HL-60 (cell line): Measurements from ENCODE around the gene MLLT1.

Experiments used
- DNase-seq, 2 experiments: peaks; one replicate each; pipeline ENCODE4 v3.0.0-alpha.2; 2010 to 2020; ENCODE audit warnings: low read depth in 1 of 2, low spot score in 1 of 2
- H3K27ac ChIP-seq: fragments of 250-450 bp; sonication (Bioruptor Pico); replicated peaks from 2 replicates; pipeline ENCODE4 v1.5.1; 2020; ENCODE audit warnings: mild to moderate bottlenecking, moderate library complexity
- H3K27me3 ChIP-seq: fragments of 250-450 bp; sonication (Bioruptor Pico); 2 replicates; pipeline ENCODE4 v1.5.1; 2021; ENCODE audit warnings: mild to moderate bottlenecking, moderate library complexity; ENCODE audit not compliant: insufficient read depth, poor library complexity, severe bottlenecking
- H3K4me3 ChIP-seq: replicated peaks from 2 replicates; pipeline ENCODE4 v1.5.1; 2011; ENCODE audit warnings: mild to moderate bottlenecking, control low read depth, low read length; ENCODE audit not compliant: insufficient read depth
- GABPA ChIP-seq: IDR thresholded peaks from 2 replicates; pipeline ENCODE4 v1.6.1; 2012; ENCODE audit warnings: low read depth
- POLR2AphosphoS5 ChIP-seq: IDR thresholded peaks from 2 replicates; pipeline ENCODE4 v1.6.1; 2012; ENCODE audit warnings: low read depth
- SPI1 ChIP-seq: IDR thresholded peaks from 2 replicates; pipeline ENCODE4 v1.6.1; 2012; ENCODE audit warnings: low read depth, mild to moderate bottlenecking, borderline replicate concordance
- TF ChIP-seq, protein P1 (sequence below): IDR thresholded peaks from one replicate; pipeline ENCODE4 v1.5.1; 2011; ENCODE audit warnings: low read length, control low read depth, inconsistent platforms; ENCODE audit not compliant: insufficient read depth
- TF ChIP-seq, protein P2 (sequence below): IDR thresholded peaks from 2 replicates; pipeline ENCODE4 v1.6.1; 2012; ENCODE audit warnings: low read depth; ENCODE audit not compliant: insufficient replicate concordance

Gene MLLT1

DNA sequence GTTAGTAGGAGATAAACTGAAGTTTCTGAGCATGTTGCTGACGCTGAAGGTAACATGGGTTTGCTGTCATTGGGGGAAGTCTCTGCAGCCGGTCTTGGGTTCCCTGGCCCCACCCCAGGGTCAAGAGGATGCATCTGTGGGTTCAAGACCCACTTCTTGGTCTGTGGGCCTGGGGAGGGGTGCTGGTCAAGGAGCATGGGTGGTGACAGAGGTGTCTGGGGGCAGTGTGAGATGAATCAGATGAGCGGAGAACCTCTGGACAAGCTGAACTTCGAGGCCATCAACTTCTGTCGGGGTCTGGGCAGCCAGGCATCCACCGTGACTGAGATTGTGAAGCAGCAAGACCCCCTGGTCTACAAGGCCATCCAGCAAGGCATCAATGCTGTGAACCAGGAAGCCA is 92.4 kb downstream of the MLLT1 start:
- DNase-seq, result no peak
- Histone ChIP-seq H3K27me3 (no peaks in the 10 kb centered on the region), H3K4me3 (no peak overlapping the region), H3K27ac (no peak overlapping the region)
- no peak for TF ChIP-seq POLR2AphosphoS5
- no peak for TF ChIP-seq SPI1
- TF ChIP-seq, protein P1, sequence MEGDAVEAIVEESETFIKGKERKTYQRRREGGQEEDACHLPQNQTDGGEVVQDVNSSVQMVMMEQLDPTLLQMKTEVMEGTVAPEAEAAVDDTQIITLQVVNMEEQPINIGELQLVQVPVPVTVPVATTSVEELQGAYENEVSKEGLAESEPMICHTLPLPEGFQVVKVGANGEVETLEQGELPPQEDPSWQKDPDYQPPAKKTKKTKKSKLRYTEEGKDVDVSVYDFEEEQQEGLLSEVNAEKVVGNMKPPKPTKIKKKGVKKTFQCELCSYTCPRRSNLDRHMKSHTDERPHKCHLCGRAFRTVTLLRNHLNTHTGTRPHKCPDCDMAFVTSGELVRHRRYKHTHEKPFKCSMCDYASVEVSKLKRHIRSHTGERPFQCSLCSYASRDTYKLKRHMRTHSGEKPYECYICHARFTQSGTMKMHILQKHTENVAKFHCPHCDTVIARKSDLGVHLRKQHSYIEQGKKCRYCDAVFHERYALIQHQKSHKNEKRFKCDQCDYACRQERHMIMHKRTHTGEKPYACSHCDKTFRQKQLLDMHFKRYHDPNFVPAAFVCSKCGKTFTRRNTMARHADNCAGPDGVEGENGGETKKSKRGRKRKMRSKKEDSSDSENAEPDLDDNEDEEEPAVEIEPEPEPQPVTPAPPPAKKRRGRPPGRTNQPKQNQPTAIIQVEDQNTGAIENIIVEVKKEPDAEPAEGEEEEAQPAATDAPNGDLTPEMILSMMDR, result no peak
- TF ChIP-seq GABPA, result no peak
- TF ChIP-seq, protein P2, sequence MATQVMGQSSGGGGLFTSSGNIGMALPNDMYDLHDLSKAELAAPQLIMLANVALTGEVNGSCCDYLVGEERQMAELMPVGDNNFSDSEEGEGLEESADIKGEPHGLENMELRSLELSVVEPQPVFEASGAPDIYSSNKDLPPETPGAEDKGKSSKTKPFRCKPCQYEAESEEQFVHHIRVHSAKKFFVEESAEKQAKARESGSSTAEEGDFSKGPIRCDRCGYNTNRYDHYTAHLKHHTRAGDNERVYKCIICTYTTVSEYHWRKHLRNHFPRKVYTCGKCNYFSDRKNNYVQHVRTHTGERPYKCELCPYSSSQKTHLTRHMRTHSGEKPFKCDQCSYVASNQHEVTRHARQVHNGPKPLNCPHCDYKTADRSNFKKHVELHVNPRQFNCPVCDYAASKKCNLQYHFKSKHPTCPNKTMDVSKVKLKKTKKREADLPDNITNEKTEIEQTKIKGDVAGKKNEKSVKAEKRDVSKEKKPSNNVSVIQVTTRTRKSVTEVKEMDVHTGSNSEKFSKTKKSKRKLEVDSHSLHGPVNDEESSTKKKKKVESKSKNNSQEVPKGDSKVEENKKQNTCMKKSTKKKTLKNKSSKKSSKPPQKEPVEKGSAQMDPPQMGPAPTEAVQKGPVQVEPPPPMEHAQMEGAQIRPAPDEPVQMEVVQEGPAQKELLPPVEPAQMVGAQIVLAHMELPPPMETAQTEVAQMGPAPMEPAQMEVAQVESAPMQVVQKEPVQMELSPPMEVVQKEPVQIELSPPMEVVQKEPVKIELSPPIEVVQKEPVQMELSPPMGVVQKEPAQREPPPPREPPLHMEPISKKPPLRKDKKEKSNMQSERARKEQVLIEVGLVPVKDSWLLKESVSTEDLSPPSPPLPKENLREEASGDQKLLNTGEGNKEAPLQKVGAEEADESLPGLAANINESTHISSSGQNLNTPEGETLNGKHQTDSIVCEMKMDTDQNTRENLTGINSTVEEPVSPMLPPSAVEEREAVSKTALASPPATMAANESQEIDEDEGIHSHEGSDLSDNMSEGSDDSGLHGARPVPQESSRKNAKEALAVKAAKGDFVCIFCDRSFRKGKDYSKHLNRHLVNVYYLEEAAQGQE, result no peak

DNA sequence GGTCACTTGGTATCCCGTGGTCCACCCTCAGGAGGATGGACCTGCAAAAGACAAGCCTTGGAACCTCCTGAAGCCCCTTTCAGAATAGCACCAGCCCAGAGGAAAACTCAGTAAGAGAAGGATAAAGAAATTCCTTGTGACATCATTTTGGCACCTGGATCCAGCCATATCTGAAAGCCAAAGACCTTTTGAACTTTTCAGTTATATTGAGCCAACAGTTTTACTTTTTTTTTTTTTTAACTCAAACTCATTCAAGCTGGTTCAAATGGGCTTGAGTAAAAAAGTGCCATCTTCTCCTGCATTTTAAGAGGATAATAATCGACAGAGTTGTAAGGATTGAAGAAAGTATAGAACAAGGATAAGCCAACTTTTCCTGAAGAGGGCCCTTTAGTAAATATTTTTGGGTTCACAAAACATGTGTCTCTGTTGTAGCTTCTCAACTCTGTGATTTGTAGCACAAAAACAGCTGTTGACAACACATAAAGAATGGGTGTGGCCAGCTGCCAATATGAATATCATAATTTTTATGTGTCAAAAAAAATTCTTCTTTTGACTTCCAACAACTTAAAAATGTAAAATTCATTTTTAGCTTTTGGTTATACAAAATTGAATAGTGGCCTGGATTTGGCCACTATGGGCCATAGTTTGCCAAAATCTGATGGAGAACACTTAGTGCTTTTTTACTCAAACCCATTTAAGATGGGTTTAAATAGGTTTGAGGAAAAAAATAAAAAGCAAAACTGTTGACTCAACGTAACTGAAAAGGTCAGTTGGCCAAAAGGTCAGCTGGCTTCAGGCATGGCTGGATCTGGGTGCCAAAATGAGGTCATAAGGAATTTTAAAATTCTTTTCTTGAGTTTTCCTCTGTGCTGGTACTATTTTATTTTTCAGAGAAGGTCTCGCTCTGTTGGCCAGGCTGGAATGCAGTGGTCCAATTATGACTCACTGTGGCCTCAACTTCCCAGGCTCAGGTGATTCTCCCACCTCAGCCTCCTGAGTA is 93.6 kb downstream of the MLLT1 start:
- DNase-seq, result no peak
- Histone ChIP-seq H3K27me3 (no peaks in the 10 kb centered on the region), H3K27ac (no peak overlapping the region), H3K4me3 (no peak overlapping the region)
- TF ChIP-seq SPI1 (no peak), GABPA (no peak), POLR2AphosphoS5 (no peak)
- TF ChIP-seq, protein P1, result no peak
- TF ChIP-seq, protein P2, result no peak

DNA sequence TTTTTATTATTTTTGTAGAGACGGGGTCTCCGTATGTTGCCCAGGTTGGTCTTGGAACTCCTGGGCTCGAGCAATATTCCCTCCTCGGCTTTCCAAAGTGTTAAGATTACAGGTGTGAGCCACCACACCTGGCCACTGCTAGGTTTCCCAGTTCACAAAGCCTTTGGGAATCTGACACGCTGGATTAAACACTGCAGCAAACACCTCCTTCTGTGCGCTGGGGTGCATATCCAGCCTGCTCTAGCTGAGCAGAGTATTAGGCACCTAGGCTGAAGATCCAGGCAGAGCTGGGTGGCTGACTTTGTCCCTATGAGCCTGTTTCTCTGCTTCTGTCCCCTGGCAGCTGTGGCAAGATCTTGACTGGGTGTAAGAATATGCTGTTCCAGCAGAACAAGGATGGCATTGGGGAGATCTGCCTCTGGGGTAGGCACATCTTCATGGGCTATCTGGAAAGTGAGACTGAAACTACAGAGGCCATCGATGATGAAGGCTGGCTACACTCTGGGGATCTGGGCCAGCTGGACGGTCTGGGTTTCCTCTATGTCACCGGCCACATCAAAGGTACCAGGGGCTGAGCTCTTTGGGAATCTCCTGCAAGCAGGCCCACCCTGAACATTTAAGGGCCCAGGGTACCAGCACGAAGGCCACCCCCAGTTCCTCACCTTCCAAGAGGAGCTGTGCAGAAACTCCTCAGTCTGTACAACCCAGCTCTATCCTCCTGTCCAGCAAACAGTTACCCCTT is 94.5 kb downstream of the MLLT1 start:
- TF ChIP-seq GABPA, result no peak
- TF ChIP-seq, protein P2, result no peak
- no peak for TF ChIP-seq POLR2AphosphoS5
- TF ChIP-seq SPI1, result no peak
- TF ChIP-seq, protein P1, result no peak
- H3K4me3 ChIP-seq, result no peak overlapping the region

More for the DNA sequence above, 94.5 kb downstream of the MLLT1 start:
- Histone ChIP-seq H3K27me3 (no peaks in the 10 kb centered on the region), H3K27ac (no peak overlapping the region)
- DNase-seq, result no peak
